SK-N-SH (cell line): ENCODE results near the gene KIF18B.

ENCODE experiments used
- CTCF ChIP-seq: fragments of 200-600 bp; sonication (generic); IDR thresholded peaks from 2 replicates; pipeline ENCODE4 v1.6.1; 2017; ENCODE audit warnings: antibody characterized with exemption, mild to moderate bottlenecking, moderate library complexity
- ELF1 ChIP-seq: IDR thresholded peaks from 2 replicates; pipeline ENCODE4 v1.4.0; 2012
- EP300 ChIP-seq, 2 experiments: IDR thresholded peaks; 2 replicates each; pipeline versions ENCODE4 v1.4.0 to v1.6.1; 2012; ENCODE audit warnings: borderline replicate concordance in 1 of 2, low read depth in 1 of 2, low read length in 1 of 2
- GATA2 ChIP-seq: sonication (generic); formaldehyde crosslinking; IDR thresholded peaks from 2 replicates; pipeline ENCODE4 v1.5.0; 2020; ENCODE audit warnings: mild to moderate bottlenecking, missing genetic modification reagents
- PBX3 ChIP-seq: IDR thresholded peaks from 2 replicates; pipeline ENCODE4; 2012
- RXRA ChIP-seq: IDR thresholded peaks from 2 replicates; pipeline ENCODE4 v1.4.0; 2012; ENCODE audit warnings: low read depth, mild to moderate bottlenecking, borderline replicate concordance
- TAF1 ChIP-seq: IDR thresholded peaks from 2 replicates; pipeline ENCODE4 v1.6.1; 2012; ENCODE audit warnings: low read depth, mild to moderate bottlenecking, low read length, moderate library complexity, borderline replicate concordance
- USF2 ChIP-seq: fragments of 150-350 bp; IDR thresholded peaks from 2 replicates; pipeline ENCODE4 v1.6.1; 2017; ENCODE audit warnings: antibody characterized with exemption, low read length, low read depth, borderline replicate concordance

- no peak for TF ChIP-seq CTCF
- no peak for TF ChIP-seq ELF1
- TF ChIP-seq TAF1: no peak
- no peak for TF ChIP-seq GATA2 (CRISPR knock-in tag)
- no peak for TF ChIP-seq EP300 (IDR thresholded peaks at IDR 0.05; ENCODE audit: borderline replicate concordance in 1 of 2, low read depth in 1 of 2, low read length in 1 of 2)
- TF ChIP-seq USF2: no peak
- no peak for TF ChIP-seq PBX3
- no peak for TF ChIP-seq RXRA
Observed at GRCh38 chr17:44927696-44928095, 19.9 kb downstream of the KIF18B start.
